Lower lobe of right lung (tissue), 2 donors: ENCODE measurements around the gene UFD1. TPM values are rescaled to one million over a fixed set of nuclear protein-coding genes. Genes with fewer than 3 reads are reported as not detected.

Source experiments
- ATAC-seq, 2 donors: fragments of 200-7000 bp; cut with Tn5 transposase; one replicate each; pipeline ENCODE4 v1.9.1; 2020 to 2022; ENCODE audit warnings: mild to moderate bottlenecking in 2 of 2, moderate library complexity in 2 of 2
- DNase-seq: peaks from one replicate; pipeline ENCODE4 v3.0.0-alpha.2; 2020
- H3K27ac ChIP-seq: fragments of 200-600 bp; one replicate; pipeline ENCODE4 v1.8.0; 2022
- H3K27me3 ChIP-seq: fragments of 200-600 bp; one replicate; pipeline ENCODE4 v1.8.0; 2022; ENCODE audit warnings: low read depth
- H3K36me3 ChIP-seq: fragments of 200-600 bp; one replicate; pipeline ENCODE4 v1.8.0; 2022; ENCODE audit warnings: mild to moderate bottlenecking
- H3K4me1 ChIP-seq: fragments of 200-600 bp; one replicate; pipeline ENCODE4 v1.8.0; 2022
- H3K4me3 ChIP-seq: fragments of 200-600 bp; one replicate; pipeline ENCODE4 v1.8.0; 2022; ENCODE audit warnings: mild to moderate bottlenecking
- H3K9me3 ChIP-seq: fragments of 200-600 bp; one replicate; pipeline ENCODE4 v1.8.0; 2022
- CTCF ChIP-seq: fragments of 200-600 bp; IDR thresholded peaks from one replicate; pipeline ENCODE4 v1.8.0; 2022; ENCODE audit warnings: antibody characterized with exemption, mild to moderate bottlenecking
- intact Hi-C: fragments of 100-400 bp; cut with DNase I; formaldehyde crosslinking; loops from one replicate; pipeline ENCODE4 v1.11.0; 2022
- total RNA-seq: library from RNA; stranded (reverse); fragmentation: NEBNext Ultra II Directional; extraction: Animal tissue kit (Norgen Biotek cat#: 25700); gene quantifications from one replicate; pipeline ENCODE4 v1.2.1, GENCODE V29; 2021
- donor health status: DM: no; HTN: yes; CAD: no; lungs with severe emphysema.

The UFD1 gene
- total RNA-seq, 1 donor from 2014 or later: 36.7 TPM

- H3K27me3 ChIP-seq: no peaks in the 10 kb centered on the region
- TF ChIP-seq CTCF: no peak
- no peaks in the 10 kb centered on the region for H3K36me3 ChIP-seq
- H3K27ac ChIP-seq: no peak overlapping the region
- peaks cover 5% of the 10 kb centered on the region for H3K4me1 ChIP-seq
- no peak for ATAC-seq
- intact Hi-C loops: no loop called here
- DNase-seq: no peak
- H3K4me3 ChIP-seq: no peak overlapping the region
- no peaks in the 10 kb centered on the region for H3K9me3 ChIP-seq
These were observed 4.7 kb upstream of the UFD1 start for GRCh38 chr22:19483481-19484244.

- intact Hi-C loops: no loop called here
- Histone ChIP-seq H3K36me3 (no peaks in the 10 kb centered on the region), H3K27me3 (no peaks in the 10 kb centered on the region), H3K9me3 (no peaks in the 10 kb centered on the region), H3K4me3 (no peak overlapping the region), H3K27ac (no peak overlapping the region), H3K4me1 (peaks cover 14% of the 10 kb centered on the region)
- DNase-seq (no peak), ATAC-seq (no peak)
- TF ChIP-seq CTCF: no peak
These were observed 3.3 kb upstream of the UFD1 start for GRCh38 chr22:19482297-19482696.

GRCh38 chr22:19480789-19481188, 1.8 kb upstream of the UFD1 start:
- Histone ChIP-seq H3K27me3 (no peaks in the 10 kb centered on the region), H3K27ac (no peak overlapping the region), H3K9me3 (no peaks in the 10 kb centered on the region), H3K4me3 (no peak overlapping the region), H3K4me1 (peaks cover 28% of the 10 kb centered on the region), H3K36me3 (no peaks in the 10 kb centered on the region)
- no peak for DNase-seq
- TF ChIP-seq CTCF: no peak
- no peak for ATAC-seq
- intact Hi-C loops: no loop called here

- H3K36me3 ChIP-seq: peaks cover 4% of the 10 kb centered on the region
- no peak for TF ChIP-seq CTCF
- H3K4me1 ChIP-seq: peaks cover 28% of the 10 kb centered on the region
- no peak overlapping the region for H3K27ac ChIP-seq
- intact Hi-C loops: no loop called here
- no peaks in the 10 kb centered on the region for H3K27me3 ChIP-seq
- no peaks in the 10 kb centered on the region for H3K9me3 ChIP-seq
- peak overlapping the region; percentile 98 for H3K4me3 ChIP-seq
- ATAC-seq (peak in 1 of 2 donors; percentile 0), DNase-seq (no peak)
These were observed 1.2 kb upstream of the UFD1 start for GRCh38 chr22:19480173-19480568.

- peaks cover 10% of the 10 kb centered on the region for H3K36me3 ChIP-seq
- H3K27ac ChIP-seq: peak within 1 kb of the TSS; percentile 99
- H3K27me3 ChIP-seq: no peaks in the 10 kb centered on the region
- DNase-seq (peak; percentile 97), ATAC-seq (peak; percentile 97)
- no peaks in the 10 kb centered on the region for H3K9me3 ChIP-seq
- peak within 1 kb of the TSS; percentile 98 for H3K4me3 ChIP-seq
- intact Hi-C loops: no loop called here
- peaks cover 28% of the 10 kb centered on the region for H3K4me1 ChIP-seq
- TF ChIP-seq CTCF: no peak
These were observed 571 bp upstream of the UFD1 start, which contains the start of gene CDC45 for GRCh38 chr22:19479355-19480172. Gene CDC45, plus strand, starts transcription at chr22:19479920. Its CDS starts 49 bp downstream, at chr22:19479969.
